ENCODE results near the gene UST.

Gene UST

DNA sequence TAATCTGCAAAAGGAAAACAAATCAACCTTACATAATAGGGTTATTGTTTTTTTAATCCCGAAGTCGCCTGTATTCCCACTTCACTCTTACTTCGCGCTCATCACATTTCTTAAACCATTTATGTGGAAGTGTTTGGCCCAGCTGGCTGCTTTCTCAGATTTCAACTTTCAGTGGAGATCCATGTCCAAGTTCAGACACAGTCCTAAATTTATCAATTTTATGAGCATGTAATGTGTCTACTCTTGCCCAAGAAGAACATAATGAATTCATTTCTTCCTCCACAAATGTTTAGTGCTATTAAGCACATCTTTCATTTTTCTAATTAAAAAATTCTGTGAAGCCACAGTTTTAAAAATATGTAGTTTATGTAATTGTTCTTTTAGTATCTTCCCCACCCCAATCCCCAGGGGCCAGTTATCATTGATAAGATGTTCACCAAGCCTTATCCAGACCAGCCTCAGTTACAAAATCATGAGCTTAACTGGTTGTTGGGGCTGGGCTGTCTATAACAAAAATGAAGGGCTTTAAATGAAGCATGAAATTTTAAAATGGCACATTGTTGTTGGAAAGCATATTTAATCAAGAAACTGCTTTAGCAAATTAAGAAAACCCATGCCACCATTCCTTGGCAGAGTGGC, 151.7 kb downstream of the UST start:
- Histone ChIP-seq H3F3A (ENCODE audit: insufficient read depth) (no peaks in the 10 kb centered on the region), H3K9me2 (replicated peaks; ENCODE audit: insufficient read depth, low read length) (no peaks in the 10 kb centered on the region), H3K4me3 (ENCODE audit: insufficient read depth, low read length, poor library complexity, severe bottlenecking) (no peak overlapping the region), H3K27me3 (ENCODE audit: low read length) (no peaks in the 10 kb centered on the region), H4K20me1 (ENCODE audit: low read depth, low read length) (no peaks in the 10 kb centered on the region), H3K4me2 (ENCODE audit: low read depth, low read length, poor library complexity, severe bottlenecking) (no peak overlapping the region), H3K27ac (ENCODE audit: low read depth, low read length) (no peak overlapping the region), H3K36me3 (ENCODE audit: low read length) (no peaks in the 10 kb centered on the region), H3K79me2 (ENCODE audit: insufficient read depth, low read length) (no peaks in the 10 kb centered on the region), H3K9ac (ENCODE audit: low read length) (no peak overlapping the region), H2AFZ (ENCODE audit: low read depth, low read length, severe bottlenecking) (no peak overlapping the region), H3K9me3 (ENCODE audit: insufficient read depth, low read length) (no peaks in the 10 kb centered on the region)
- TF ChIP-seq, protein P1, sequence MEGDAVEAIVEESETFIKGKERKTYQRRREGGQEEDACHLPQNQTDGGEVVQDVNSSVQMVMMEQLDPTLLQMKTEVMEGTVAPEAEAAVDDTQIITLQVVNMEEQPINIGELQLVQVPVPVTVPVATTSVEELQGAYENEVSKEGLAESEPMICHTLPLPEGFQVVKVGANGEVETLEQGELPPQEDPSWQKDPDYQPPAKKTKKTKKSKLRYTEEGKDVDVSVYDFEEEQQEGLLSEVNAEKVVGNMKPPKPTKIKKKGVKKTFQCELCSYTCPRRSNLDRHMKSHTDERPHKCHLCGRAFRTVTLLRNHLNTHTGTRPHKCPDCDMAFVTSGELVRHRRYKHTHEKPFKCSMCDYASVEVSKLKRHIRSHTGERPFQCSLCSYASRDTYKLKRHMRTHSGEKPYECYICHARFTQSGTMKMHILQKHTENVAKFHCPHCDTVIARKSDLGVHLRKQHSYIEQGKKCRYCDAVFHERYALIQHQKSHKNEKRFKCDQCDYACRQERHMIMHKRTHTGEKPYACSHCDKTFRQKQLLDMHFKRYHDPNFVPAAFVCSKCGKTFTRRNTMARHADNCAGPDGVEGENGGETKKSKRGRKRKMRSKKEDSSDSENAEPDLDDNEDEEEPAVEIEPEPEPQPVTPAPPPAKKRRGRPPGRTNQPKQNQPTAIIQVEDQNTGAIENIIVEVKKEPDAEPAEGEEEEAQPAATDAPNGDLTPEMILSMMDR (IDR thresholded peaks at IDR 0.05; ENCODE audit: insufficient read depth, low read length, poor library complexity, severe bottlenecking), result no peak
- TF ChIP-seq EZH2phosphoT487 (conservative IDR thresholded peaks at IDR 0.05; ENCODE audit: low read length), result no peak

DNA sequence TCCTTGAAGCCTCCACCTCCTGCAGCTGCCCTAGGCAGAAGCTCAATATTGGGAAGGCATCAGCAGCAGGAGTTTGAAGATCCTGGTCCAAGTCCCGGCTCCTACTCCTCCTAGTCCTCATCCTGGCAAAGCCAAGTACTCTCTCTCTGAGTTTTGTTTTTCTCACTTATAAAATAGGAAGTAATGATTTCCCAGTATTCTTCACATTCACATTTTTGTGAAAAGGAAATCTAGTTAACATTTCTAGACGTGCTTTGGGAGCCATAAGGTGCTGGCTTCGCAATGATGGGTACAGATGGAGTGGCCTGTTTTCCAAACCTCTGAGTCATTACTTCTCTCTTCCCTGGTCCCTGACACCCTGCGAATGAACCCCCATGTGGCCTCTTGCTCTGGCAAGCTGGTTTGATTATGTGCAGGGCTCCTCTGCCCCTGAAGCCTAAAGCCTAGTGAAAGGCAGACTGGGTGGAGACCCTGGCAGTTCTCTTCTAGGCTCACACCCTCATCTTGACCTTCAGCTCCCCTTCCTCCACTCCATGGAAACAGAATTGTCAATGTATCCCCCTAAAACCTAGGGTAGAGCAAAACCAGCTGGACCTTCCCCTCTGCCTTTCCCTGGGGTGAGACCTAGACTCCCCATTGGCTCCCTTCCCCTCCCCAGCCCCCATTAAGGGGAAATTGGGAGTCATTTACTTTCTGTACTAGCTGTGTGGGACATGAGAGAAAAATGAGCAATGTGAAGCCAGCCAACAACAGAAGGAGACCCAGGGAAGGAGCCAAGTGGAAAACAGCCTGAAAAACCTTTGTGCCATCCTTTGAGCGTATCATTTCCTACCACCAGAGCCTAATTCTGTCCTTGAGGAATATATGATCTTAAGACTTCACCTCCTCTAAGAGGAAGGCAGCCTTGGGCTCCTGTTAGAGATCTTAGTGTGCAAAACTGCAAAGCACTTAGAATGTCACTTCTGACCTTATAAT, 158.4 kb downstream of the UST start:
- Histone ChIP-seq H3K4me2 (ENCODE audit: low read depth, low read length, poor library complexity, severe bottlenecking) (no peak overlapping the region), H4K20me1 (ENCODE audit: low read depth, low read length) (no peaks in the 10 kb centered on the region), H3F3A (ENCODE audit: insufficient read depth) (no peaks in the 10 kb centered on the region), H2AFZ (ENCODE audit: low read depth, low read length, severe bottlenecking) (no peak overlapping the region), H3K4me3 (ENCODE audit: insufficient read depth, low read length, poor library complexity, severe bottlenecking) (no peak overlapping the region), H3K79me2 (ENCODE audit: insufficient read depth, low read length) (no peaks in the 10 kb centered on the region), H3K27me3 (ENCODE audit: low read length) (no peaks in the 10 kb centered on the region), H3K9ac (ENCODE audit: low read length) (no peak overlapping the region), H3K9me2 (replicated peaks; ENCODE audit: insufficient read depth, low read length) (no peaks in the 10 kb centered on the region), H3K36me3 (ENCODE audit: low read length) (no peaks in the 10 kb centered on the region), H3K27ac (ENCODE audit: low read depth, low read length) (no peak overlapping the region), H3K9me3 (ENCODE audit: insufficient read depth, low read length) (no peaks in the 10 kb centered on the region)
- no peak for TF ChIP-seq EZH2phosphoT487 (conservative IDR thresholded peaks at IDR 0.05; ENCODE audit: low read length)
- TF ChIP-seq, protein P1 (IDR thresholded peaks at IDR 0.05; ENCODE audit: insufficient read depth, low read length, poor library complexity, severe bottlenecking), result no peak

DNA sequence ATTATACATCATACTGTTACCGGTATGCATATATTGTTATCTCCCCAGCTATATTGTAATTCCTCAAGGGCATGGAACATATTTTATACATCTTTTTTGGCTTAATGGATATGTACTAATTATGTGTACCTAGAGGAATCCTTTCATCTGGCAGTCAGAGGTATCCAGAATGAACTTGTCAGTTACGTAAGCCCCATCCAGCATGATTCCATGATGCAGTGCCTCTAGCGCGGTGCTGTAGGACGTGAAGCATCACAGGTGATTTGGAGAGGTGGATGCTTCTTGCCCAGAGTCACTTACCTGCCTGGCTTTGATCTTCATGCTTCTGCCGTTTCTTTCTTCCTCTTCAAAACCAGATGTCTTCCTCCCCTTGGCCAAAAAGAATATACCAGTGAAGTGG, 159.1 kb downstream of the UST start:
- Histone ChIP-seq H3K9me2 (replicated peaks; ENCODE audit: insufficient read depth, low read length) (no peaks in the 10 kb centered on the region), H3K27me3 (ENCODE audit: low read length) (no peaks in the 10 kb centered on the region), H3K4me2 (ENCODE audit: low read depth, low read length, poor library complexity, severe bottlenecking) (no peak overlapping the region), H3K9ac (ENCODE audit: low read length) (no peak overlapping the region), H3K27ac (ENCODE audit: low read depth, low read length) (no peak overlapping the region), H3F3A (ENCODE audit: insufficient read depth) (no peaks in the 10 kb centered on the region), H3K9me3 (ENCODE audit: insufficient read depth, low read length) (no peaks in the 10 kb centered on the region), H3K36me3 (ENCODE audit: low read length) (no peaks in the 10 kb centered on the region), H2AFZ (ENCODE audit: low read depth, low read length, severe bottlenecking) (no peak overlapping the region), H3K79me2 (ENCODE audit: insufficient read depth, low read length) (no peaks in the 10 kb centered on the region), H3K4me3 (ENCODE audit: insufficient read depth, low read length, poor library complexity, severe bottlenecking) (no peak overlapping the region), H4K20me1 (ENCODE audit: low read depth, low read length) (no peaks in the 10 kb centered on the region)
- TF ChIP-seq EZH2phosphoT487 (conservative IDR thresholded peaks at IDR 0.05; ENCODE audit: low read length), result no peak
- TF ChIP-seq, protein P1 (IDR thresholded peaks at IDR 0.05; ENCODE audit: insufficient read depth, low read length, poor library complexity, severe bottlenecking), result no peak

Measured in SU-DHL-6 (cell line).